T47D (cell line): ENCODE measurements around the gene TENM3.

Experiments used
- DNase-seq, 2 experiments: peaks; one replicate each; pipeline versions ENCODE4 v3.0.0 to v3.0.0-alpha.2; 2011 to 2012; ENCODE audit warnings: low read depth in 1 of 2, low spot score in 1 of 2
- JUND ChIP-seq: IDR thresholded peaks from 2 replicates; pipeline ENCODE4 v1.6.1; 2012; ENCODE audit warnings: low read depth
- in situ Hi-C: cut with HindIII; loops from 2 replicates; pipeline ENCODE4 v1.10.0; 2016; ENCODE audit warnings: low sequenced_read_pairs, low pct_unique_long_range_greater_than_20kb

The TENM3 gene

GRCh38 chr4:182748283-182748682 is 505.1 kb downstream of the TENM3 start:
- no peak for DNase-seq
- TF ChIP-seq JUND, result no peak
- in situ Hi-C loops, result no loop called here

- in situ Hi-C loops, result no loop called here
- TF ChIP-seq JUND, result no peak
- DNase-seq, result no peak
Measured at GRCh38 chr4:182748949-182749348, 505.7 kb downstream of the TENM3 start.

- no peak for DNase-seq
- in situ Hi-C loops, result no loop called here
- no peak for TF ChIP-seq JUND
Measured at GRCh38 chr4:182749667-182750167, 506.5 kb downstream of the TENM3 start.

- TF ChIP-seq JUND, result no peak
- no peak for DNase-seq
- in situ Hi-C loops, result no loop called here
Measured at GRCh38 chr4:182752158-182752910, 509.1 kb downstream of the TENM3 start.

GRCh38 chr4:182754895-182755294 is 511.7 kb downstream of the TENM3 start:
- TF ChIP-seq JUND, result no peak
- no peak for DNase-seq
- in situ Hi-C loops, result no loop called here

GRCh38 chr4:182756161-182756690 is 513.0 kb downstream of the TENM3 start:
- no peak for TF ChIP-seq JUND
- no peak for DNase-seq
- in situ Hi-C loops, result no loop called here

- TF ChIP-seq JUND, result no peak
- in situ Hi-C loops, result no loop called here
- no peak for DNase-seq
Measured at GRCh38 chr4:182758273-182758672, 515.1 kb downstream of the TENM3 start.

GRCh38 chr4:182760551-182761043 is 517.4 kb downstream of the TENM3 start:
- in situ Hi-C loops, result no loop called here
- no peak for TF ChIP-seq JUND
- no peak for DNase-seq

GRCh38 chr4:182764137-182764536 is 520.9 kb downstream of the TENM3 start:
- in situ Hi-C loops, result no loop called here
- no peak for TF ChIP-seq JUND
- no peak for DNase-seq

GRCh38 chr4:182764642-182765041 is 521.4 kb downstream of the TENM3 start:
- in situ Hi-C loops, result no loop called here
- no peak for TF ChIP-seq JUND
- no peak for DNase-seq

GRCh38 chr4:182765987-182766856 is 523.0 kb downstream of the TENM3 start:
- no peak for DNase-seq
- in situ Hi-C loops, result no loop called here
- TF ChIP-seq JUND, result no peak

GRCh38 chr4:182766857-182767250 is 523.7 kb downstream of the TENM3 start:
- no peak for DNase-seq
- no peak for TF ChIP-seq JUND
- in situ Hi-C loops, result no loop called here

GRCh38 chr4:182768838-182769237 is 525.6 kb downstream of the TENM3 start:
- in situ Hi-C loops, result no loop called here
- TF ChIP-seq JUND, result no peak

More at GRCh38 chr4:182768838-182769237, 525.6 kb downstream of the TENM3 start:
- no peak for DNase-seq
